ENCODE results near the gene FAM241A. TPM values are rescaled to one million over a fixed set of nuclear protein-coding genes. Genes with fewer than 3 reads are reported as not detected.

FAM241A gene
- total RNA-seq, 2 donors from 2014 or later, result 0.13 to 0.18 TPM

GRCh38 chr4:112213091-112213490 is 67.8 kb downstream of the FAM241A start:
- H3K36me3 ChIP-seq (ENCODE audit: control insufficient read depth, insufficient read depth, low read length), result no peaks in the 10 kb centered on the region
- Mint-ChIP-seq H3K36me3 (ENCODE audit: low read depth) (no peaks in the 10 kb centered on the region), H3K4me3 (no peak overlapping the region), H3K9me3 (peaks cover 10% of the 10 kb centered on the region), H3K27ac (no peak overlapping the region), H3K4me1 (no peaks in the 10 kb centered on the region), H3K27me3 (ENCODE audit: insufficient read depth) (peaks cover 2% of the 10 kb centered on the region)
- H3K4me1 ChIP-seq (ENCODE audit: control insufficient read depth, insufficient read depth, low read length), result no peaks in the 10 kb centered on the region
- no peak overlapping the region for H3K9ac ChIP-seq (ENCODE audit: extremely low read depth, low read length, poor library complexity, severe bottlenecking)
- peaks cover 8% of the 10 kb centered on the region for H3K9me3 ChIP-seq (ENCODE audit: control insufficient read depth, low read length)
- DNase-seq, result no peak
- H3K27ac ChIP-seq (ENCODE audit: low read depth, low read length), result no peak overlapping the region
- no peak overlapping the region for H3K4me3 ChIP-seq (ENCODE audit: low read length)
- no peaks in the 10 kb centered on the region for H3K27me3 ChIP-seq (ENCODE audit: control insufficient read depth, insufficient read depth, low read length, poor library complexity, severe bottlenecking)
- TF ChIP-seq CTCF (conservative IDR thresholded peaks at IDR 0.05), result no peak
- 85 to 88% methylated on average over 1 to 2 of the region's 2 CpGs for WGBS, 2 experiments (ENCODE audit: insufficient coverage in 1 of 2, insufficient read length in 1 of 2)

- no peak overlapping the region for H3K4me3 Mint-ChIP-seq
- H3K27ac Mint-ChIP-seq, result no peak overlapping the region
- DNase-seq, result no peak
- 94% methylated on average over 3 of the region's 3 CpGs; no CpG with 5 or more reads in 1 of the 2 experiments for WGBS, 2 experiments (ENCODE audit: insufficient coverage in 1 of 2, insufficient read length in 1 of 2)
- Histone ChIP-seq H3K4me3 (ENCODE audit: low read length) (no peak overlapping the region), H3K4me1 (ENCODE audit: control insufficient read depth, insufficient read depth, low read length) (no peaks in the 10 kb centered on the region), H3K27ac (ENCODE audit: low read depth, low read length) (no peak overlapping the region), H3K9me3 (ENCODE audit: control insufficient read depth, low read length) (peaks cover 8% of the 10 kb centered on the region), H3K9ac (ENCODE audit: extremely low read depth, low read length, poor library complexity, severe bottlenecking) (no peak overlapping the region), H3K36me3 (ENCODE audit: control insufficient read depth, insufficient read depth, low read length) (no peaks in the 10 kb centered on the region), H3K27me3 (ENCODE audit: control insufficient read depth, insufficient read depth, low read length, poor library complexity, severe bottlenecking) (no peaks in the 10 kb centered on the region)
- H3K9me3 Mint-ChIP-seq, result peaks cover 10% of the 10 kb centered on the region
- no peaks in the 10 kb centered on the region for H3K4me1 Mint-ChIP-seq
- no peak for TF ChIP-seq CTCF (conservative IDR thresholded peaks at IDR 0.05)
- H3K27me3 Mint-ChIP-seq (ENCODE audit: insufficient read depth), result peaks cover 2% of the 10 kb centered on the region
- no peaks in the 10 kb centered on the region for H3K36me3 Mint-ChIP-seq (ENCODE audit: low read depth)
Measured at GRCh38 chr4:112213856-112214255, 68.6 kb downstream of the FAM241A start.

DNA sequence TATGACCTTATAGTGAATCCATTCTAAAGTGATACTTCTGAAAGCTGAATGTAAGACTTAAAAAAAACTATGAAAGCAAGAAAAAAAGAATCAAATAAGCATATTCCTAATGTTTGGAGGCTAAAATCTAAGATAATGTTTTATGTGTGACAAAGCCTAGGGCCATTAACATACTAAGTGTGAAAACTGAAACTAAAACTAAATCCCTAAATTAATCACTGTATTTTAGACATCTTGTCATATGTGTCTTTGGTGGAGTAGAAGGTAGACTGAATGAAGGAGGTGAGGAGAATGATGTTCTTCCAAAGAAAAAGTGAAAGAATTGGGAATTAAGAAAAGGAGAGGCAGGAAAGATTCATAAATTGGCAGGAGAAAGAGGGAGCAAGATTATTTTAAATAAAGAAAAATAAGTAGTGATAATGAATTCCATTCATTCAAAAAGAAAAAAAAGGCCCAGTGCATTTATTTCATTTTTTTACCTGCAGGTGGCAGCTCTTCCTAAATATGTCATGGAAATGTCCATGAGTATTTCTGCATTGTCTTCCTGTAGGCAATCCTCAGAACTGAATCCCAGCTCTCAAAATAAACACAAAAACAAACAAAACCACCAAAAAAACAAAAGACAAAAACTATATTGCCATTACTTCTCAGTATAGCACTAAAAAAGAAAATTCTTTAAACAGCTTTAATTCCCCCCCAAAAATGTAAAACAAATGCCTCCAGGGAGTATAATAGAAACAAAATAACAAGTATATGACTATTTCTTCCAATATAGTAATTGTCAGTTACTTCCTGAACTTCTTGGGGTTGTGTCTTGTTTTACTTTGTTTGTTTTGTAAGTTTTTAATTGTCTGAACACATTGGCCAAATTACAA is 69.4 kb downstream of the FAM241A start:
- Mint-ChIP-seq H3K36me3 (ENCODE audit: low read depth) (no peaks in the 10 kb centered on the region), H3K27ac (no peak overlapping the region), H3K4me3 (no peak overlapping the region), H3K4me1 (no peaks in the 10 kb centered on the region), H3K27me3 (ENCODE audit: insufficient read depth) (peaks cover 2% of the 10 kb centered on the region), H3K9me3 (peaks cover 10% of the 10 kb centered on the region)
- no peaks in the 10 kb centered on the region for H3K27me3 ChIP-seq (ENCODE audit: control insufficient read depth, insufficient read depth, low read length, poor library complexity, severe bottlenecking)
- H3K4me3 ChIP-seq (ENCODE audit: low read length), result no peak overlapping the region
- TF ChIP-seq CTCF (conservative IDR thresholded peaks at IDR 0.05), result peak; percentile 51
- no peak overlapping the region for H3K9ac ChIP-seq (ENCODE audit: extremely low read depth, low read length, poor library complexity, severe bottlenecking)
- peaks cover 8% of the 10 kb centered on the region for H3K9me3 ChIP-seq (ENCODE audit: control insufficient read depth, low read length)
- DNase-seq, result no peak
- H3K27ac ChIP-seq (ENCODE audit: low read depth, low read length), result no peak overlapping the region
- H3K4me1 ChIP-seq (ENCODE audit: control insufficient read depth, insufficient read depth, low read length), result no peaks in the 10 kb centered on the region
- no peaks in the 10 kb centered on the region for H3K36me3 ChIP-seq (ENCODE audit: control insufficient read depth, insufficient read depth, low read length)

All from endodermal cell (in vitro differentiated cells).